COLO668 (cell line): ENCODE measurements around the gene CARF.

Experiments
- DNase-seq: peaks from one replicate; lab custom pipeline; 2025; ENCODE audit not compliant: unreplicated experiment; lab: John Stamatoyannopoulos, UW

CARF gene

DNA sequence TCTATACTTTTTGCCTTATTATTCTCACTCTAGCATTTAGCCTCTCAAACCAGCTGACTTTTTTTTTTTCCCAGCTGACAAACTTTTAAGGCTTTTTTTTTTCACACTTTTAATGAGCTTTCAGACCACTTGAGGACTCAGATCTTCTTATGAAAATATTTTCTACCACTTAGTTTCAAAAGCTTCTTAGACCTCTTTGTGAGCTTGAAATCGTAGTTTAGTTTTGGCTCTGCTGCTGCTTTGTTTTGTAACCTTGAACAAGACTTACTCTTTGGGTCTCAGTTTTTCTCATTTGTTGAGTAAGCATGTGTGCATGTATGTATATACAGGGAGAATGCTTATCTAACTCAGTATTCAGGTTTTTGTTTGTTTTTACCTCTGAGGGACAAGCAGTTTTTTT, 106.1 kb downstream of the CARF start:
- no peak for DNase-seq

DNA sequence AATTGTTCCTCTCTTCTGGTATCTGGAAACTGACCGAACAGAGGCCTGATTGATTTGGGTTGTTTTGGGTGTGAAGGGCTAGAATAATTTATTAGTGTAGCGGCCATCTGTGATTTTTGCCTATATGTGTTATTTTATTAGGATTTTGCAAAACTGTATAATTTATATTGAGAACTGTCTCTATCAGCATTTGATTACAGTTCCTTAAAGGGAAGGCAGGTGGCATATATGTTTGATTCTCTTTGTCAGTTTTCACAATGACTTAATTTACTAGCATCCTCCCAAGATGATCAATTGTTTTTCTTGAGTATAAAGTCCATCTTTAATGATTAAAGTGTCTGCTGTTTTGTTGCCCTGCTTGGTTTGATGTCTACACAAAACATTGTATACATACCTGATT, 107.1 kb downstream of the CARF start:
- DNase-seq, result no peak

DNA sequence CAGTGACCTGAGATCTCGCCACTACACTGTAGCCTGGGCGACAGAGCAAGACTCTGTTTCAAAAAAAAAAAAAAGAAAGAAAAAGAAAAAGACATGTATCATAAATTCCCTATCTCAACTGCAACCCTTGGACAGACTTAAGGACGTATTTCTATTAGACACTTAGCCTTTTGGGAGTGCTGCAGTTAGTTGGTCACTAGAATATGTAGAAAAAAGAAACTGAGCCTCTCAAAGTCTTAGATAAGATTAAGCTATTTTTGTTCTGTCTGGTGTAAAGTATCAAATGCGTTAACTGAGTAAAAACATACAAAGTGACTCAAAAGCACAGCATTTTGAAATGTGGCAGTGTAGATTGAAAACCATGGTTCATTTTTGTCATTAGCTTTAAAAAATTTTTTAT, 109.9 kb downstream of the CARF start:
- DNase-seq, result no peak

DNA sequence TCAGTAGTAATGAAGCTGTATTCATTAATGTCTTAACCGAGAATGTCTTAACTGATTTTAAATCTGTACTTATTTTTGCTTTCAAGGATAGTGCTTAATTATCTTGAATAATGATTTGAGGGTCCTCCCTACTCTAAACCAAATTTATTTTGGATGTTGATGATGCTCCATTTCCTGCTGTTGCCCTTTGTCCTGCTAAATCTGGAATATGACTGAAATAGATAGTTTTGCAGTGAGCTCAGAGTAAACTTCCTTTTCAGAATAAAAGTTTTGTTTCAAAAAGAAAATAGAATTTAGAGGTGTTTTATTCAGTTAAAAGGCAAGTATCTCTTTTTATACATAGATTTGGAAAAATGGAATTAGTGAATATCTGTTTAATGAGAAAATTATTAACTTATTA, 110.7 kb downstream of the CARF start:
- DNase-seq, result no peak

DNA sequence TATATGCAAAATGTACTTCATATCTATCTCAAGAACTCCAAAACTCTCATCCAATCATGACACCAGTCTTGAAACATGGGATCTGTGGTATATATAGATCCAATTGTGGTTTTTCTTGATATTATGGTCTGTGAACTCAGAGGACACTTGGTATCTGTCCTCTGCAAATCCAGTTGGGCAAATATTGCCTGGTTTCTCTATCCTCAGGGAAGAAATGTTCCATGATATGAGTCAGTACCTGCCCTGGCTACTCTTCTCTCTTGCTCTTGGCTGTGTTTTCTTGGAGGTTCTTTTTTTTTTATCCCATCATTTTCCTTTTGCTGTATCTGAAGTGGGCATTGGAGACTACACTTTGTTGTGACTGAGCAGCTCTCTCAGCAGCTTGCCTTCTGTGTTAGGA, 113.5 kb downstream of the CARF start:
- DNase-seq, result no peak

DNA sequence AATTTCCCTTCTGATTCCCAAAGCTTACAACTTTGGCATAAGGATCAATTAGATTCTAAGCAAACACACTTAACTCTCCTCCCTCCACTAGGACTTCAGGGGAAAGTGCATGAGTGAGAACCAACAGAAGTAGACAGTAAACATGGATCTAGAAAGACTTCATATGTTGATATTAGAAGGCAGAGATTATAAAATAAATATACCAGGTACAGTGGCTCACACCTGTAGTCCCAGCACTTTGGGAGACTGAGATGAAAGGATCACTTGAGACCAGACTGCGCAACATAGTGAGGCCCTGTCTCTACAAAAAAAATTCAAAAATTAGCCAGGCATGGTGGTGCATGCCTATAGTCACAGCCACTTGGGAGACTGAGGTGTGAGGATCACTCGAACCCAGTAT, 118.5 kb downstream of the CARF start:
- no peak for DNase-seq

DNA sequence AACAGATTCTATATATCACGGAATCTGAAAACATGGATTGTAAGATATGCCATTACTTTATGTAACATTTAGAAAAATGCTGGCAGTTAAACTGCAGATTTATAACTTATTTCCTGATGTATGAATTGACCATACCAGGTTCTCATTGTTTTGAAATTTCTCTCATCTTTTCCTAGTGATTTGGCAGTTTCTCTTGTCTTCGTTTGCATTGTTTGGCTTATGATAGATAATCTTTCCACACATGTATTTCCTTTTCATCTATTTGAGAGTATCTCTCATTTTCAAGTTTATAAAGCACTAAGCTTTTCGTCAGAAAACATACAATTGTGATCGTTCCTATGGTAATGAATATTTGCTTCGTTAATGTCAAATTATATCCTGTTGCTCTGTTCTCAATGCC, 118.9 kb downstream of the CARF start:
- no peak for DNase-seq

DNA sequence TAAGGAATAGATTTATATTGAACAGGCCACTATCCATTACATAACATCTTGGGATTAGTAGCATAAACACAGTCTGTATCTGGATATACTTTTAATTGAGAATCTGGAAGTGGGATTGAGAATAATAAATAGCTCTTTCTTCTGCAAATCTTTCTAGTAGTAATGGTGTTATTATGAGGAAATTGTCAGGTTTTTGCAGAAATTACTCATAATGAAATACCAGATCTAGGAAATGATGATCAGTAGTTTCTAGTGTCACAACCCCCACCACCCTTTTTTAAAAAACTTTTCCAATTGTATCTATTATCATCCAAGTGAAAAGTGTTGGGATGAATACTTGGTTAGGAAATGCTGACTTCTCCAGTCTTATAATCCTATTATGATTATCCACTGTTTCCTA, 121.3 kb downstream of the CARF start:
- no peak for DNase-seq

DNA sequence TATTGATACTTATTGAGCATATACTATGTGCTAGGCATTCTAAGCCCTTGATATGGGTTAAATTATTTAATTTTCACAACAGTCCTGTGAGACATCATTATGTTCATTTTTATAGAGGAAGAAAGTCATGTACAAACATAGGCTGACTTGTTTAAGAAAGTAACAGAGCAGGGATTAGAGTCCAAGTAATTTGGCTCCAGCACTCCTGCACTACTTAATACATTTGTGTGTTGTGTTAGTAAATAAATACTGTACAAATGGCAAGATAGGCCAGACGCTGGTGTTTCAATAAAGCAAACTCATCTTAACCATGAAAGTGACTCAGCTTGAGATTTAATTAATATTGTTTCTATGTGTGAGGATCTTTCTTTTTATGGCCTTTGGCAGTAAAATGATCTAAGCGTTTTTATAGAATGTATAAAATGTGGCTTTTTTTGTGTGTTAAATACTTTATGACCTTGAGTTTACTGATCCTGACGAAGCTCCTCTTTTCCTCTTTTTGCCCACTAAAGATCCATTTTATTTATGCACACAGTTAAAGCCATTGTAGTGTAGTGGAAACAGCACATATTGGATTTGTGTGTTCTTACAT, 123.9 kb downstream of the CARF start:
- DNase-seq, result no peak
